BE2C (cell line): ENCODE data around the gene GDF2. TPM values are rescaled to one million over a fixed set of nuclear protein-coding genes. Genes with fewer than 3 reads are reported as not detected.

Experiments used
- DNase-seq: peaks from one replicate; pipeline ENCODE4 v3.0.0-alpha.2; 2020
- H3K27me3 ChIP-seq: fragments of 250-450 bp; sonication (Bioruptor Pico); 2 replicates; pipeline ENCODE4 v1.5.1; 2020; ENCODE audit warnings: mild to moderate bottlenecking
- H3K36me3 ChIP-seq: fragments of 250-450 bp; sonication (Bioruptor Pico); 2 replicates; pipeline ENCODE4 v1.5.1; 2020; ENCODE audit warnings: mild to moderate bottlenecking
- H3K4me1 ChIP-seq: fragments of 250-450 bp; sonication (Bioruptor Pico); 2 replicates; pipeline ENCODE4 v1.5.1; 2020
- H3K4me3 ChIP-seq: 2 replicates; pipeline ENCODE4 v1.5.1; 2011; ENCODE audit warnings: low read depth, low read length
- H3K9me3 ChIP-seq: fragments of 250-450 bp; sonication (Bioruptor Pico); 2 replicates; pipeline ENCODE4 v1.5.1; 2020
- polyA plus RNA-seq: library from polyadenylated mRNA; unstranded; fragments of >200 nt; gene quantifications from one replicate; pipeline ENCODE4 v1.2.1, GENCODE V29; 2012; ENCODE audit warnings: low read depth, missing spikeins; ENCODE audit not compliant: insufficient read length, insufficient read depth
- TF ChIP-seq, protein P1 (sequence below): IDR thresholded peaks from 2 replicates; pipeline ENCODE4 v1.5.1; 2012; ENCODE audit warnings: mild to moderate bottlenecking, low read depth, low read length

The GDF2 gene
- not detected for polyA plus RNA-seq

DNA sequence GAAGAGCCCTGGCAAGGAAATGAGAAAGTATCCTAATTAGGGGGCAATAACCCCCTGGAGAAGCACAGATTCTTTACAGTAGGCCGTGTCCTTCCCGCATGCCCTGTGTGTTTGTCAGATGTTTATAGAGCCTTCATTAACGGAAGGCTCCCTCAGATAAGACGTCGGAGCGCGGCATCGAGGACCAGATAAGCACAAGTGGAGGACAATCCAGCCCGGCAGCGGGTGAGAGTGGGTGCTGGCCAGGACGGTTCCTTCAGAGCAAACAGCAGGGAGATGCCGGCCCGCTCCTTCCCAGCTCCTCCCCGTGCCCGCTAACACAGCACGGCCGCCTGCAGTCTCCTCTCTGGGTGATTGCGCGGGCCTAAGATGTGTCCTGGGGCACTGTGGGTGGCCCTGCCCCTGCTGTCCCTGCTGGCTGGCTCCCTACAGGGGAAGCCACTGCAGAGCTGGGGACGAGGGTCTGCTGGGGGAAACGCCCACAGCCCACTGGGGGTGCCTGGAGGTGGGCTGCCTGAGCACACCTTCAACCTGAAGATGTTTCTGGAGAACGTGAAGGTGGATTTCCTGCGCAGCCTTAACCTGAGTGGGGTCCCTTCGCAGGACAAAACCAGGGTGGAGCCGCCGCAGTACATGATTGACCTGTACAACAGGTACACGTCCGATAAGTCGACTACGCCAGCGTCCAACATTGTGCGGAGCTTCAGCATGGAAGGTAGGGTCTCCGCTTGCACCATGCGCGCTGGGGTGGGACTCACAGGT lies at the start of gene GDF2:
TSS of gene GDF2 (plus strand) at position 155 of the 762 bp plus-strand sequence. CDS start at position 370, 215 bp downstream.
- TF ChIP-seq, protein P1, sequence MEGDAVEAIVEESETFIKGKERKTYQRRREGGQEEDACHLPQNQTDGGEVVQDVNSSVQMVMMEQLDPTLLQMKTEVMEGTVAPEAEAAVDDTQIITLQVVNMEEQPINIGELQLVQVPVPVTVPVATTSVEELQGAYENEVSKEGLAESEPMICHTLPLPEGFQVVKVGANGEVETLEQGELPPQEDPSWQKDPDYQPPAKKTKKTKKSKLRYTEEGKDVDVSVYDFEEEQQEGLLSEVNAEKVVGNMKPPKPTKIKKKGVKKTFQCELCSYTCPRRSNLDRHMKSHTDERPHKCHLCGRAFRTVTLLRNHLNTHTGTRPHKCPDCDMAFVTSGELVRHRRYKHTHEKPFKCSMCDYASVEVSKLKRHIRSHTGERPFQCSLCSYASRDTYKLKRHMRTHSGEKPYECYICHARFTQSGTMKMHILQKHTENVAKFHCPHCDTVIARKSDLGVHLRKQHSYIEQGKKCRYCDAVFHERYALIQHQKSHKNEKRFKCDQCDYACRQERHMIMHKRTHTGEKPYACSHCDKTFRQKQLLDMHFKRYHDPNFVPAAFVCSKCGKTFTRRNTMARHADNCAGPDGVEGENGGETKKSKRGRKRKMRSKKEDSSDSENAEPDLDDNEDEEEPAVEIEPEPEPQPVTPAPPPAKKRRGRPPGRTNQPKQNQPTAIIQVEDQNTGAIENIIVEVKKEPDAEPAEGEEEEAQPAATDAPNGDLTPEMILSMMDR = no peak
- Histone ChIP-seq H3K4me3 (no peak within 1 kb of the TSS), H3K27me3 (no peaks in the 10 kb centered on the region), H3K4me1 (peaks cover 7% of the 10 kb centered on the region), H3K36me3 (no peaks in the 10 kb centered on the region), H3K9me3 (no peaks in the 10 kb centered on the region)
- no peak for DNase-seq

DNA sequence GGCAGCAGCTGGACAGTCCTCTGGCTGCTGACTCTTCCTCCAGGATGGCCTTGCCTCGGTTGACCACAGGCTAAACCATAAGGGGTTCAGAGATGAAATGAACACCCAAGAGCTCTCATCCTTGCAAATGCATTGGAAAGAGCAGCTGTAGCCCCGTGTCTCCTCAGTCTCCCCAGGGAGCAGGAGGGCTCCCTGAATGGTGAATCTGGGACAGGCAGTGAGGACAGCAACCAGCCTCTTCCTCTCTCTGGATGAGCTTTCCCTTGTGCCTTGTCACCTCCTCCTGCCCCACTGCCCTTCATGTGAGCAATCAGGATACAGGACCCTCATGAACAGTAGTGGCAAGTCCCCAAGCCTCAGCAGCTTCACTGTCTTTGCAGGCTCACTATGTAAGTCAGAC lies 46.2 kb upstream of the GDF2 start:
- no peak overlapping the region for H3K4me3 ChIP-seq
- DNase-seq = no peak
- H3K4me1 ChIP-seq = no peaks in the 10 kb centered on the region
- H3K9me3 ChIP-seq = no peaks in the 10 kb centered on the region
- H3K36me3 ChIP-seq = no peaks in the 10 kb centered on the region
- TF ChIP-seq, protein P1 = no peak
- H3K27me3 ChIP-seq = no peaks in the 10 kb centered on the region

DNA sequence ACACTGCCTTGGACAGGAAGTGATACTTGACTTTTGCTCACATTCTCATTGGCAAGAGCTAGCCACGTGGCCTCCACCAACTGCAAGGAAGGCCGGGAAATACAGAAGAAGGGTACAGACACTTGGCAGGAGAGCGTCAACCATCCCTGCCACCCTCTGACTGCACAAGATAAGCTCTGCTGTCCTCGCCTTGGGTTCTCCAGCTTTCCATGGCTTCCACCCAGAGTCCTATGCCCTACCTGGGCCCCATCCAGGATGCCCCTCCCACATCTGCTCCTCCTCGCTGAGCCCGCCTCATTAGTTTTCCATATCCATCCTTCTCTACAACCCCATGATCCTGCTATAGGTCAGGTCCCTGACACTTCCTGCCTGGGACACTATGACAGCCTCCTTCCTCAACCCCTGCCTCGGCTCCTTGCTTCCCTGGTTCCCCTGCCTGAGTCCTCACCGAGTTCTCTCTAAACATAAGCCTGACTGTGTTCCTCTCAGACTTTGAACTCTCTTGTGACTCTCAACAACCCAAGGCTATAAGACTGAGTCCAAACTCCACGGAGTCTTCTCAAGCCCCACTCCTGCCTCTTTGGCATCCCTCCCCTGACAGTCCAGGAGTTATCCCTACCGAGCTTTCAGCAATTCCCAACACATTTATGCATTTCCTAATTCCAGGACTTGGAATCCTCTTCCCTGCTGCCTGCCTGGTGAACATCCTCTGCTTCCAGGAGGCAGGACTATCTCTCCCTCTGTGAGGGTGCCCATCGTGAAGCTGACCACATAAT lies 45.5 kb upstream of the GDF2 start:
- Histone ChIP-seq H3K36me3 (no peaks in the 10 kb centered on the region), H3K27me3 (no peaks in the 10 kb centered on the region), H3K9me3 (no peaks in the 10 kb centered on the region), H3K4me3 (no peak overlapping the region), H3K4me1 (no peaks in the 10 kb centered on the region)
- TF ChIP-seq, protein P1 = no peak
- no peak for DNase-seq

DNA sequence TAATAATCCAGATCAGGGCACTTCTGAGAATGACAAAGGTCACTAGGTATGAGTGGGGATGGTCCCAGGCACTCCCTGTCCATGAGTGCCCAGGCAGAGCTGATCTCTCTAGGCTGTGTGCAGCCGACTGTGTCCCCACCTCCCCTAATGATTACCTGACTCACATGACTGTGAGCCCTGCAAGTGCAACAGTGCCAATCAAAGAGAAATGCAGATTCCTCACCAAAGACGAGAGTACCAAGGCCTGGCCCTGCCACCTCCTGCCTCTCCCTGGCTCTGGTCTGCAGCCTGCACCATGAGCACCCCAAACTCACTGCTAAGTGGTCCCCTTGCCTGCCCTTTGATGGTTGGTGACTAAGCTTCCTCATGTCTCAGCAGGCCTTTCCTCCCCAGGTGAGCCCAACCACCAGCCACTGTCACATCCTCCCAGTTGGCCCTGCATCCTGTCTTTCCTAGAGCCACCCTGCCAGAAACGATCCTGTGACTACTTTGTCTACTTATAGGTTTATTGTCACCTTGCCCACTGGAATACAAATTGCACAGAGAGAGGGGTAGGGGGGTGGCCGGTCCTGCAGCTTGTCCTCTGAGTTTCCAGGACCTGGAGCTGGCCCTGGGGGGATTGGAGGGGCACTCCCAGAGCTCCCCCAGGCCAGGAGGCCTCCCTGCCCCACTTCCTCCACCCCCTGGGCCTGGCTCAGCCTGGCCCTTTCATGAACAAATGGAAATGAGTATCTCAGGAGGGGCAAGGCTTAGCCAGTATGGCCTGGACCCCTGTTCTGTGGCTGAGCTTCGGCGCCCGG lies 44.7 kb upstream of the GDF2 start:
- Histone ChIP-seq H3K36me3 (no peaks in the 10 kb centered on the region), H3K9me3 (no peaks in the 10 kb centered on the region), H3K4me3 (no peak overlapping the region), H3K4me1 (no peaks in the 10 kb centered on the region), H3K27me3 (no peaks in the 10 kb centered on the region)
- DNase-seq = no peak
- TF ChIP-seq, protein P1 = no peak

DNA sequence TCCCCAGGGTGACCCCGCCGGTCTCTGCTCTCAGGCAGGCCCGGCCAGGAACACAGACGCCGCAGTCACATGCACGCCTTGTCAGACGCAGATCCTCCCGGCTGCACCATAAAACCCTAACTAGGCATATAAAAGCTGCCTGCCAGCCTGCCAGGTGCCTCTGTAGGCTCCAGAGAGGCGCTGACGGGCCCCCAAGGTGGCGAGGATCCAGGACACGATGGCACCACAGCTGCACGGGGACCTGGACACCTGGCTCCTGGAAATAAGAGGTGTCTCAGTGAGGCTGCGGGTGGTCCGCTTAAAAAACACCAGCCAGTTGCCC lies 44.1 kb upstream of the GDF2 start:
- Histone ChIP-seq H3K27me3 (no peaks in the 10 kb centered on the region), H3K4me3 (no peak overlapping the region), H3K4me1 (no peaks in the 10 kb centered on the region), H3K9me3 (no peaks in the 10 kb centered on the region), H3K36me3 (no peaks in the 10 kb centered on the region)
- DNase-seq = no peak
- TF ChIP-seq, protein P1 = no peak
